Mucosa of descending colon (tissue), 3 donors: ENCODE data around the gene EDNRA. TPM values are rescaled to one million over a fixed set of nuclear protein-coding genes. Genes with fewer than 3 reads are reported as not detected.

ENCODE experiments used
- ATAC-seq: fragments of 200-7000 bp; cut with Tn5 transposase; one replicate; pipeline ENCODE4 v1.9.1; 2020; ENCODE audit warnings: mild to moderate bottlenecking, moderate library complexity
- DNase-seq, 3 donors: peaks; one replicate each; pipeline ENCODE4 v3.0.0-alpha.2; 2020
- H3K36me3 ChIP-seq: fragments of 200-600 bp; one replicate; pipeline ENCODE4 v1.8.0; 2021; ENCODE audit warnings: low read depth, mild to moderate bottlenecking
- H3K4me1 ChIP-seq: fragments of 200-600 bp; one replicate; pipeline ENCODE4 v1.8.0; 2021; ENCODE audit warnings: low read depth, mild to moderate bottlenecking
- H3K4me3 ChIP-seq: fragments of 200-600 bp; one replicate; pipeline ENCODE4 v1.8.0; 2021; ENCODE audit warnings: mild to moderate bottlenecking
- H3K9me3 ChIP-seq: fragments of 200-600 bp; one replicate; pipeline ENCODE4 v1.8.0; 2021; ENCODE audit warnings: mild to moderate bottlenecking
- CTCF ChIP-seq: fragments of 200-600 bp; IDR thresholded peaks from one replicate; pipeline ENCODE4 v1.8.0; 2022; ENCODE audit warnings: antibody characterized with exemption, mild to moderate bottlenecking
- intact Hi-C, 2 donors: fragments of 100-400 bp; cut with DNase I in 1 of 2; cut with micrococcal nuclease in 1 of 2; formaldehyde crosslinking; loops; one replicate each; pipeline versions ENCODE4 v1.11.0 to v1.11.1; 2022; cut with DNase I, micrococcal nuclease
- total RNA-seq, 3 donors: library from RNA; stranded (reverse); fragmentation: NEBNext Ultra II Directional in 2 of 3; extraction: Animal tissue kit (Norgen Biotek cat#: 25700) in 2 of 3; gene quantifications; one replicate each; pipeline versions ENCODE4 v1.2.1 to v1.2.4, GENCODE V29; 2021 to 2023
- donor health status: DM: no; HTN: no; CAD: no; lungs with moderate emphysema.
- donor health status: DM: no; HTN: no; CAD: no.
- donor health status: DM: no; HTN: yes; CAD: no.

The EDNRA gene
- total RNA-seq, 3 donors from 2014 or later = 0.72 to 1.6 (median 1.6) TPM

- Histone ChIP-seq H3K4me3 (no peak overlapping the region), H3K9me3 (no peaks in the 10 kb centered on the region), H3K36me3 (no peaks in the 10 kb centered on the region), H3K4me1 (no peaks in the 10 kb centered on the region)
- ATAC-seq (no peak), DNase-seq (no peak)
- no peak for TF ChIP-seq CTCF
- intact Hi-C loops = no loop called here
Observed at GRCh38 chr4:147571036-147571770, 90.3 kb downstream of the EDNRA start.

- no peaks in the 10 kb centered on the region for H3K9me3 ChIP-seq
- no peak for DNase-seq
- H3K36me3 ChIP-seq = no peaks in the 10 kb centered on the region
- H3K4me3 ChIP-seq = no peak overlapping the region
- no peak for ATAC-seq
- intact Hi-C loops = no loop called here
- TF ChIP-seq CTCF = no peak
- no peaks in the 10 kb centered on the region for H3K4me1 ChIP-seq
Observed at GRCh38 chr4:147576084-147576483, 95.2 kb downstream of the EDNRA start.

GRCh38 chr4:147578051-147578476 is 97.2 kb downstream of the EDNRA start:
- H3K4me1 ChIP-seq = no peaks in the 10 kb centered on the region
- no peak for DNase-seq

GRCh38 chr4:147578593-147578992 is 97.7 kb downstream of the EDNRA start:
- H3K4me3 ChIP-seq = no peak overlapping the region
- intact Hi-C loops = no loop called here
- no peaks in the 10 kb centered on the region for H3K9me3 ChIP-seq
- ATAC-seq (no peak), DNase-seq (no peak)
- no peak for TF ChIP-seq CTCF
- H3K4me1 ChIP-seq = no peaks in the 10 kb centered on the region
- H3K36me3 ChIP-seq = no peaks in the 10 kb centered on the region

More at GRCh38 chr4:147578051-147578476, 97.2 kb downstream of the EDNRA start:
- Histone ChIP-seq H3K36me3 (no peaks in the 10 kb centered on the region), H3K4me3 (no peak overlapping the region), H3K9me3 (no peaks in the 10 kb centered on the region)
- no peak for ATAC-seq
- no peak for TF ChIP-seq CTCF
- intact Hi-C loops = no loop called here

GRCh38 chr4:147580396-147580795 is 99.5 kb downstream of the EDNRA start:
- DNase-seq = no peak
- no peak for TF ChIP-seq CTCF
- H3K9me3 ChIP-seq = no peaks in the 10 kb centered on the region
- ATAC-seq = no peak
- intact Hi-C loops = no loop called here
- H3K36me3 ChIP-seq = no peaks in the 10 kb centered on the region
- no peaks in the 10 kb centered on the region for H3K4me1 ChIP-seq
- no peak overlapping the region for H3K4me3 ChIP-seq
